IPS-NIHi7 (cell line): Measurements from ENCODE around the gene GINM1.

ENCODE experiments used
- DNase-seq: peaks from one replicate; pipeline ENCODE4 v3.0.0; 2012; ENCODE audit warnings: mixed read lengths; ENCODE audit errors: extremely low spot score

Gene GINM1

GRCh38 chr6:149593408-149593807, 27.2 kb downstream of the GINM1 start:
- DNase-seq, result no peak

GRCh38 chr6:149600508-149600907, 34.3 kb downstream of the GINM1 start:
- no peak for DNase-seq

DNA sequence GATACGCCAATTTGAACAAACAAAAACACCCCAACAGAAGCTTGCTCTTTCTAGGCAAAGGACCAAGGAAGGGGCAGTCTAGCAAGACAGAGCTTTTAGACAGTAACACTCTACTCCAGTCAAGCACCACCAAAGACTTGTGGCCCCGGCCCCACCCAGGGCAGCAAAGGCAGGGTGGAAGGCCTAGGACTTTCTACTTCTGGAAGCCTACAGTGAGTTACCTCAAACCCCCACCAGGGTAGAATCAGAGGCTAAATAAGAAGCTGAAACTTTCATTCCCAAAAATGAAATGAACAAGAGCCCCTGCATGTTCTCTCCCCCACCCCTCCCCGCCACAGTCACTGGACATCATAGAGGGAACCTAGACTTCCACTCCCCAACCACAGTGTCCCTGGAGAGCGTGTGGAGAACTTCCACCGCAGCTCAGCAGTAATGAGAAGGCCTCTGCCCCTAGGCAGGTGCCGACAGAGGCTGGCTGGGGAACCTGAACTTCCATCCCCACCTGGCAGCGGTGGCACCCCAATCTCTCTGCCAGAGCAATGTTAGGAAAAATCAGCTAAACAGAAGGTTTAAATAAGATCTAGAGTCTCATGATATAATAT, 42.3 kb downstream of the GINM1 start:
- DNase-seq, result no peak

DNA sequence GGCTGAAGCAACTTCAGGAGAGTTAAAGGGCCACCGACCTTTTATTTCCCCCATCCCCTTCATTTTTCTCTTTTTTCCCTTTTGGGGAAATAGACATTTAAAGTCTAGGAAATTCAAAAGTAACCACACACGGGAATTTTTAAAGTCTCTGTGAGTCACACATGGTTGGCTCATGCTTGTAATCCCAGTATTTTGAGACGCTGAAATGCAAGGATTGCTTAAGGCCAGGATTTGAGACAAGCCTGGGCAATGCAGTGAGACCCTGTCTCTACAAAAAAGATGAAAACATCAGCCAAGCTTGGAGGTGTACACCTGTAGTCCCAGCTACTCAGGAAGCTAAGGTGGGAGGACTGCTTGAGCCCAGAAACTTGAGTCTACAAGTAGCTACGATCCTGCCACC, 48.2 kb downstream of the GINM1 start:
- DNase-seq, result no peak

GRCh38 chr6:149615805-149616204, 49.6 kb downstream of the GINM1 start:
- DNase-seq, result no peak

DNA sequence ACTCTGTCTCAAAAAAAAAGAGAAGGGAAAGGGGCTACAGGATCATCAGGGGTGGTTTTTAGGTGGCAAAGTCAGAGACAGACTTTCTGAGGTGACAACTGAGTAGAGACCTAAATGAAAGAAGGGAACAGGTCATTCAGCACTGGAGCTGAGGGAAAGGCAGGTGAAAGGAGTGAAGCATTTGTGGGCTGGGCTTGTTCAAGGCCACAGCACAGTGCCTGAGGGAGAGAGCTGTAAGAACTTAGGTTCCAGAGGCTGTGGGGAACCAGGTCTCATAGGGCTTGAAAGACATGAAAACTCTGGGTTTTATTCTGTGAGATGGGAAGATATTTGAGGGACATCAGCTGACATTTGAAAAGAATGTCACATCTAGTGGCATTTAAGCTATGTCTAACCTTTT, 61.5 kb downstream of the GINM1 start:
- no peak for DNase-seq

DNA sequence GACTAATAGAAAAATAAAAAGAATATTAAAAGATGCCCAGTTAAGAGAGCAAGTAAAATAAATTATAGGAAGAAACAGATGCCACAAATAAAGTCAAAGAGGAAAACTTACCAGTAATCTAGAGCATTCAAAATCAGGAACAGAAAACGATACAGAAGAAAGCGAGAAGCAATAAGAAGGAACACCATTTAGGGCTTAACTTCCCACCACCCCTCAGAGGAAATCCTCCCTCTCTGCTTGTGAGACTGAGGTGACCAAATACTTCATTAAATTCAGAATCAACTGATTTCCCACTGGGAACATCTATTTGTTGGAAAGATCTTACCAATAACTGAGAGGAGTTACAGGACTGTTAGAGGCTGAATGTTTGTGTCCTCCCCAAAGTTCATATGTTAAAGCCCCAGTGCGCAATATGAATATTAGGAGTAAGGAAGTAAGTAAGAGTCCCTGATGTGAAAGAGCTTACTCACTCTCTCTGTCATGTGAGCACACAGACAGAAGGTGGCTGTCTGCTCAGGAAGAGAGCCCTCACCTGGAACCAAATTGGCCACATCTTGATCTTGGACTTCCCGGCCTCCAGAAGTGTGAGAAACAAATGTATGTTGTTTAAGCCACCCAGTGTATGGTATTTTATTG, 62.8 kb downstream of the GINM1 start:
- DNase-seq, result no peak

- DNase-seq, result no peak
Measured at GRCh38 chr6:149634315-149634714, 68.1 kb downstream of the GINM1 start.

DNA sequence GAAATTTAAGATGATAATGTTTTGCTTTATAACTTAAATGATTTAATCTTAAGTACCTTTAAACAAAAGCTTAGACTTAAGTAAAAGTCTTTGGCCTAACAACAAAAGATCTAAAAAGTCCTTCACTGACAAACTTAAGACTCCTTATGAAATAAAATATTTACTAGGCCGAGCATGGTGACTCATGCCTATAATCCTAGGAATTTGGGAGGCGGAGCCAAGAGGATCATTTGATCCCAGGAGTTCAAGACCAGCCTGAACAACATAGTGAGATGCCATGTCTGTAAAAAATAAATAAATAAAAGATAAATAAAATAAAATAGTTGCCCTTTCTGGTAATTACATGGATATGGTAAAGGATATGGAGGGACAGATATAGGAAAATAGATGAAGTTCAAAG, 69.9 kb downstream of the GINM1 start:
- no peak for DNase-seq
